CD4-positive, alpha-beta T cell treated with Interleukin-17A for 4 hours (primary cell): ENCODE results near the gene CLEC4M.
"Not testable (repeated sequence)": the region's sequence is repeated elsewhere in the genome, so short reads cannot be mapped to it uniquely, and the experiment has no call there.

Source experiments
- DNase-seq: peaks from one replicate; pipeline ENCODE4 v3.0.0-alpha.2; 2020; ENCODE audit warnings: mixed read lengths

CLEC4M gene

GRCh38 chr19:7778081-7778480 lies 15.0 kb downstream of the CLEC4M start:
- DNase-seq, result no peak

- DNase-seq, result no peak
Observed at GRCh38 chr19:7779631-7780486, 16.8 kb downstream of the CLEC4M start.

- DNase-seq, result no peak
Observed at GRCh38 chr19:7781157-7781556, 18.1 kb downstream of the CLEC4M start.

- no peak for DNase-seq
Observed at GRCh38 chr19:7783991-7784423, 21.0 kb downstream of the CLEC4M start.

- DNase-seq, result no peak
Observed at GRCh38 chr19:7784856-7785255, 21.8 kb downstream of the CLEC4M start.

DNA sequence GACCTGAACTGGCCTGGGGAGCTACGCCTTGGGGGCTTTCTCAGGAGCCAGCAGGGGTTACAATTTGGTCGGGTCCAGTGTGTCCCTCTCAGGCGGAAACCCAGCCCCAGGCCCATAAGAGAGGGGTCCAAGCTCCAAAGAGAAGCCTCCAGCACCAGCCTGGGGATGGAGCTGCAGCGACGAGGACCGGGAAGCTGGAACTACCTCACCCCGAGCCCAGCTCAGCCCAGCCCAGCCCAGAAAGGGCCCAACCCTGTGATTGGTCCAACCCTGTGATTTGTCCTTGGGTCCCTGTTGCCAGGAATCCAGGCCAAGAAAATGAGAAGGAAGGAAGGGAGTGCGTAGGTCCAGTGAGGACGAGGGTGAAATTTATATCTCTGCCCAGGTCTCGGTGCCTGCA lies 24.1 kb downstream of the CLEC4M start:
- no peak for DNase-seq

GRCh38 chr19:7787602-7788177 lies 24.6 kb downstream of the CLEC4M start:
- no peak for DNase-seq

GRCh38 chr19:7788178-7788932 lies 25.3 kb downstream of the CLEC4M start:
- DNase-seq, result peak; percentile 7

GRCh38 chr19:7788933-7789323 lies 25.9 kb downstream of the CLEC4M start:
- no peak for DNase-seq

DNA sequence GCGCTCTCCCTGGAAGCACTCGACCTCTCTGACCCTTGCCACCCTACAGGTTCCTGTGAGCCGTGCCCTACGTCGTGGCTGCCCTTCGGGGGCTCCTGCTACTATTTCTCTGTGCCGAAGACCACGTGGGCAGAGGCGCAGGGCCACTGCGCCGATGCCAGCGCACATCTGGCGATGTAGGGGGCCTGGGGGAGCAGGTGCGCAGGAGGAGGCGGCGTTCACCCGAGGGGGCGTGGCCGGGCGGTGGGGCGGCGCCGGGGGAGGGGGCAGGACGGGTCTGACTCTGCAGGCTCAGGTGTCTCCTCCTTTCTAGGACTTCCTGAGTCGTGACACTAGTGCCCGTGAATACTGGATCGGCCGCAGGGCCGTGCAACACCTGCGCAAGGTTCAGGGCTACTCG lies 26.4 kb downstream of the CLEC4M start:
- peak; percentile 68 for DNase-seq

GRCh38 chr19:7790416-7790815 lies 27.4 kb downstream of the CLEC4M start:
- DNase-seq, result no peak

- DNase-seq, result no peak
Observed at GRCh38 chr19:7792281-7792680, 29.2 kb downstream of the CLEC4M start.

GRCh38 chr19:7792701-7793100 lies 29.7 kb downstream of the CLEC4M start:
- DNase-seq, result not testable (repeated sequence)

GRCh38 chr19:7793493-7793892 lies 30.4 kb downstream of the CLEC4M start:
- no peak for DNase-seq

- no peak for DNase-seq
Observed at GRCh38 chr19:7795555-7796161, 32.6 kb downstream of the CLEC4M start.

GRCh38 chr19:7799640-7800355 lies 36.8 kb downstream of the CLEC4M start:
- DNase-seq, result peak; percentile 78

- no peak for DNase-seq
Observed at GRCh38 chr19:7801020-7801570, 38.1 kb downstream of the CLEC4M start.

- DNase-seq, result no peak
Observed at GRCh38 chr19:7806234-7806633, 43.2 kb downstream of the CLEC4M start.

DNA sequence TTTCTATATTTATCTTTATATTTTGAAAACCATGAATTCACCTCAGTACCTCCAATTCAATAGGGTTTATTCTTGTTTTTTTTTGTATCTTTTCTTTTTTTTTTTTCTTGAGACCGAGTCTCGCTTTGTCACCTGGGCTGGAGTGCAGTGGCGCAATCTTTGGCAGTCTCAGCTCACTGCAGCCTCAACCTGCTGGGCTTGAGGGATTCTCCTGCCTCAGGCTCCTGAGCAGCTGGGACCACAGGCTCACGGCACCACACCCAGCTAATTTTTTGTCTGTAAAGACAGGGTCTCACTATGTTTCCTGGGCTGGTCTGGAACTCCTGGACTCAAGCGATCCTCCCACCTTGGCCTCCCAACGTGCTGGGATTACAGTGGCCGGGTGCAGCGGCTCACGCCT lies 43.8 kb downstream of the CLEC4M start:
- DNase-seq, result no peak

GRCh38 chr19:7808108-7808507 lies 45.1 kb downstream of the CLEC4M start:
- no peak for DNase-seq

DNA sequence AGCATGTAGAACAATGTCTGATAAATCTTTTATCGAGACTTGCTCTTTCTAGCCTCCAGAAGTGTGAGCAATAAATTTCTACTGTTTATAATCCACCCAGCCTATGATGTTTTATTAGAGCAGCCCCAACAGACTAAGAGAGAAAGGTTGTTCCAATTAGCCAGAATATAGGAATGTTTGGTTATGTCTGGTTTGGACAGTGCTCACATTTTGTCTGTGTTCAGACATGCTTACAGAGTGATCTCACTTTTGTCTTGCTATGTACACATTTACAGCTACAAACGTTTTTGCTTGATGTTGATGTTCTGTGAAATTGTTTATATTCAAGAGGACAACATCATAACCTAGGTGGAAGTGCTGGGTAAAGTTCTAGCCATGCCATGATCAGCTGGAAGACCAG lies 48.9 kb downstream of the CLEC4M start:
- no peak for DNase-seq

DNA sequence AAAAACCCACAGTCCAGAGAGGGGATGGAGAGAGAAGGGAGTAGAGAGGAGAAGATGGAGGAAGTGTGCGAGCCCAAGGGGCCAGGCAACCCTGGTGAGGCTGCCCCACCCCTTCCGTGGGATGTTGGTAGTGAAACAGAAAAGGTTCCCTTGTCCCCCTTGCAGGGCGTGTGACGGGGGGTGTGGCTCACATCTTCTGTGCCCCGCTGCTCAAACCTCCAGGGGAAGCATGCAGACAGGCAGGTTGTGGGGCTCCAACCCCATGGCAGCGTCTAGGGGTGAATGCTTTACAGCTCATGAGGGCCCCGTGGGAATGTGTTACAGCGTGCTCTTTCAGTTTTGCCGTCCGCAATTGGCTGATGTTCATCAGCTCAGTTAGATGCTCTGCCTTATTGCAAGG lies 52.3 kb downstream of the CLEC4M start:
- peak; percentile 30 for DNase-seq
